GM18511 (cell line): ENCODE measurements around the gene CENPB.
A peak's percentile ranks its signal among the peaks of the same experiment; 100 is the strongest.
"Not testable (repeated sequence)": the region's sequence is repeated elsewhere in the genome, so short reads cannot be mapped to it uniquely, and the experiment has no call there.

Experiments
- ATAC-seq: cut with Tn5 transposase; IDR thresholded peaks from one replicate; pipeline ENCODE4 v1.9.1; 2021; ENCODE audit warnings: mild to moderate bottlenecking, moderate library complexity; ENCODE audit not compliant: unreplicated experiment

CENPB gene

GRCh38 chr20:3811467-3812258 is 25.1 kb upstream of the CENPB start:
- ATAC-seq, result peak; percentile 87

- no peak for ATAC-seq
Measured at GRCh38 chr20:3808544-3808943, 22.0 kb upstream of the CENPB start.

- ATAC-seq, result no peak
Measured at GRCh38 chr20:3804781-3805180, 18.2 kb upstream of the CENPB start.

- no peak for ATAC-seq
Measured at GRCh38 chr20:3804254-3804751, 17.8 kb upstream of the CENPB start.

GRCh38 chr20:3803854-3804253 is 17.3 kb upstream of the CENPB start:
- ATAC-seq, result no peak

- ATAC-seq, result no peak
Measured at GRCh38 chr20:3803289-3803688, 16.7 kb upstream of the CENPB start.

- no peak for ATAC-seq
Measured at GRCh38 chr20:3802524-3803239, 16.1 kb upstream of the CENPB start.

- ATAC-seq, result no peak
Measured at GRCh38 chr20:3801846-3802245, 15.3 kb upstream of the CENPB start.

GRCh38 chr20:3801299-3801698 is 14.8 kb upstream of the CENPB start:
- no peak for ATAC-seq

GRCh38 chr20:3800878-3801260 is 14.3 kb upstream of the CENPB start:
- no peak for ATAC-seq

- ATAC-seq, result no peak
Measured at GRCh38 chr20:3800256-3800877, 13.8 kb upstream of the CENPB start.

- no peak for ATAC-seq
Measured at GRCh38 chr20:3798908-3799248, 12.3 kb upstream of the CENPB start.

- no peak for ATAC-seq
Measured at GRCh38 chr20:3798373-3798768, 11.8 kb upstream of the CENPB start.

- ATAC-seq, result no peak
Measured at GRCh38 chr20:3797592-3798372, 11.2 kb upstream of the CENPB start.

GRCh38 chr20:3797226-3797545 is 10.6 kb upstream of the CENPB start:
- ATAC-seq, result no peak

GRCh38 chr20:3796477-3797225 is 10.1 kb upstream of the CENPB start:
- ATAC-seq, result peak; percentile 4

- peak; percentile 70 for ATAC-seq
Measured at GRCh38 chr20:3795511-3796468, 9.2 kb upstream of the CENPB start, which contains the start of gene CDC25B. Gene CDC25B (plus strand): TSS chr20:3796310. CDS start chr20:3796532, 222 bp downstream.

GRCh38 chr20:3794701-3795420 is 8.3 kb upstream of the CENPB start:
- no peak for ATAC-seq

- ATAC-seq, result not testable (repeated sequence)
Measured at GRCh38 chr20:3794168-3794567, 7.6 kb upstream of the CENPB start.
